AG10803 (cell line): ENCODE data around the gene ZMIZ1.
A peak's percentile ranks its signal among the peaks of the same experiment; 100 is the strongest.

Source experiments
- DNase-seq: peaks from one replicate; pipeline ENCODE4 v3.0.0; 2010; ENCODE audit warnings: low read depth
- H3K4me3 ChIP-seq: 2 replicates; pipeline ENCODE4 v1.5.1; 2011; ENCODE audit warnings: mild to moderate bottlenecking, low read length, control low read depth
- CTCF ChIP-seq: conservative IDR thresholded peaks from 2 replicates; pipeline ENCODE4 v1.5.1; 2011; ENCODE audit warnings: mild to moderate bottlenecking, low read length, control low read depth, inconsistent platforms

The ZMIZ1 gene

GRCh38 chr10:79237454-79238157 lies 168.8 kb downstream of the ZMIZ1 start:
- TF ChIP-seq CTCF: no peak
- no peak overlapping the region for H3K4me3 ChIP-seq
- DNase-seq: no peak

- no peak overlapping the region for H3K4me3 ChIP-seq
- no peak for DNase-seq
- TF ChIP-seq CTCF: no peak
Observed at GRCh38 chr10:79238158-79238520, 169.4 kb downstream of the ZMIZ1 start.

GRCh38 chr10:79238606-79239005 lies 169.8 kb downstream of the ZMIZ1 start:
- no peak for TF ChIP-seq CTCF
- no peak for DNase-seq
- H3K4me3 ChIP-seq: no peak overlapping the region

- H3K4me3 ChIP-seq: no peak overlapping the region
- no peak for TF ChIP-seq CTCF
- no peak for DNase-seq
Observed at GRCh38 chr10:79239275-79239779, 170.6 kb downstream of the ZMIZ1 start.

- H3K4me3 ChIP-seq: no peak overlapping the region
- DNase-seq: no peak
- TF ChIP-seq CTCF: no peak
Observed at GRCh38 chr10:79239924-79240581, 171.3 kb downstream of the ZMIZ1 start.

GRCh38 chr10:79241629-79241989 lies 172.8 kb downstream of the ZMIZ1 start:
- no peak for TF ChIP-seq CTCF
- H3K4me3 ChIP-seq: peak overlapping the region; percentile 49; the same call in 1 of the 2 replicates
- no peak for DNase-seq

GRCh38 chr10:79241990-79242619 lies 173.3 kb downstream of the ZMIZ1 start:
- peak overlapping the region; percentile 49 for H3K4me3 ChIP-seq
- DNase-seq: peak; percentile 67

More at GRCh38 chr10:79241990-79242619, 173.3 kb downstream of the ZMIZ1 start:
- no peak for TF ChIP-seq CTCF
